Measurements from ENCODE around the gene DSCAM.

DNA sequence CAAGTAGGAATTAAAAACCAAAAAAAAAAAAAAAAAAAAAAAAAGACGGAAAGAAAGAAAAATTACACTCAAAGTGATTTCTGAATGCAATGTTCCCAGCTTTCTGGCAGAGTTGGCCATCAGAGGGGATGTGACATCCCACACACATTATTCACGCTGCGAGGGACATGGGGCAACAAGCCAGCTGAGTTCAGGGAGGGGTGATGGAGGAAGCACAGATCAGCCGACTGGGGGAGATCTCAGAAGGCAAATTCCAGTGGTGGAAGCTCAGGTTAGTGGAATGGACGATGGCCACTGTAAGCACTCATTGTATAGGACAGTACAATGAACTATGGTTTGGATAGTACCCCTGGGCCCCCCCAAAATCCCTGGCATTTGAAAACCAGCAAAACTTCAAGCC, 667.8 kb downstream of the DSCAM start:
- TF ChIP-seq, protein P1, sequence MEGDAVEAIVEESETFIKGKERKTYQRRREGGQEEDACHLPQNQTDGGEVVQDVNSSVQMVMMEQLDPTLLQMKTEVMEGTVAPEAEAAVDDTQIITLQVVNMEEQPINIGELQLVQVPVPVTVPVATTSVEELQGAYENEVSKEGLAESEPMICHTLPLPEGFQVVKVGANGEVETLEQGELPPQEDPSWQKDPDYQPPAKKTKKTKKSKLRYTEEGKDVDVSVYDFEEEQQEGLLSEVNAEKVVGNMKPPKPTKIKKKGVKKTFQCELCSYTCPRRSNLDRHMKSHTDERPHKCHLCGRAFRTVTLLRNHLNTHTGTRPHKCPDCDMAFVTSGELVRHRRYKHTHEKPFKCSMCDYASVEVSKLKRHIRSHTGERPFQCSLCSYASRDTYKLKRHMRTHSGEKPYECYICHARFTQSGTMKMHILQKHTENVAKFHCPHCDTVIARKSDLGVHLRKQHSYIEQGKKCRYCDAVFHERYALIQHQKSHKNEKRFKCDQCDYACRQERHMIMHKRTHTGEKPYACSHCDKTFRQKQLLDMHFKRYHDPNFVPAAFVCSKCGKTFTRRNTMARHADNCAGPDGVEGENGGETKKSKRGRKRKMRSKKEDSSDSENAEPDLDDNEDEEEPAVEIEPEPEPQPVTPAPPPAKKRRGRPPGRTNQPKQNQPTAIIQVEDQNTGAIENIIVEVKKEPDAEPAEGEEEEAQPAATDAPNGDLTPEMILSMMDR (conservative IDR thresholded peaks at IDR 0.05; ENCODE audit: low read depth in 2 of 2): no peak
- TF ChIP-seq CREB1 (CRISPR knock-in tag; IDR thresholded peaks at IDR 0.05; ENCODE audit: low read depth) (no peak), POLR2AphosphoS5 (IDR thresholded peaks at IDR 0.05; ENCODE audit: low read depth) (no peak), ZNF114 (CRISPR knock-in tag; IDR thresholded peaks at IDR 0.05) (no peak), EZH2phosphoT487 (IDR thresholded peaks at IDR 0.05; ENCODE audit: unreplicated experiment) (no peak), EZH2 (IDR thresholded peaks at IDR 0.05; ENCODE audit: low read depth, unreplicated experiment) (no peak)
- TF ChIP-seq, protein P2, sequence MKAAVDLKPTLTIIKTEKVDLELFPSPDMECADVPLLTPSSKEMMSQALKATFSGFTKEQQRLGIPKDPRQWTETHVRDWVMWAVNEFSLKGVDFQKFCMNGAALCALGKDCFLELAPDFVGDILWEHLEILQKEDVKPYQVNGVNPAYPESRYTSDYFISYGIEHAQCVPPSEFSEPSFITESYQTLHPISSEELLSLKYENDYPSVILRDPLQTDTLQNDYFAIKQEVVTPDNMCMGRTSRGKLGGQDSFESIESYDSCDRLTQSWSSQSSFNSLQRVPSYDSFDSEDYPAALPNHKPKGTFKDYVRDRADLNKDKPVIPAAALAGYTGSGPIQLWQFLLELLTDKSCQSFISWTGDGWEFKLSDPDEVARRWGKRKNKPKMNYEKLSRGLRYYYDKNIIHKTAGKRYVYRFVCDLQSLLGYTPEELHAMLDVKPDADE (IDR thresholded peaks at IDR 0.05): no peak

Measured in GM23338 (cell line).